Measurements from ENCODE around the gene AGER.
"Not testable (repeated sequence)": the region's sequence is repeated elsewhere in the genome, so short reads cannot be mapped to it uniquely, and the experiment has no call there.

Gene AGER

GRCh38 chr6:32184084-32184640, at the start of gene AGER:
AGER (minus strand) TSS chr6:32184253; CDS start chr6:32184222, 31 bp downstream.
- DNase-seq, result no peak

DNA sequence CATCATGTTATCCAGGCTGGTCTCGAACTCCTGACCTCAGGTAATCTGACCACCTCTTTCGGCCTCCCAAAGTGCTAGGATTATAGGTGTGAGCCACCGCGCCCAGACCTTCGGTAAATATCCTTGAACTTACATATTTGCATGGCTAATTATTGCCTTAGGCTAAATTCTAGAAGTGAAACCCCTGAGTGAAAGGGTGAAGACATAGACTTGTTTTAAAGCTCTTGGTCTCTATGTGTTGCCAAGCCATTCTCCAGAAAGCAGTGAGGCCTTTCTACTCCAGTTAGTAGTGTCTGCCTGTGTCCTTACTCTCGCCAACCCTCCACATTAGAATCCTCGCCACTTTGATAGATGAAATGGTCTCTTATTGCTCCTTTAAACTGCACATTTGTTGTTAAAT, 42.4 kb upstream of the AGER start:
- DNase-seq, result no peak

- no peak for DNase-seq
Measured at GRCh38 chr6:32224696-32225095, 40.6 kb upstream of the AGER start.

DNA sequence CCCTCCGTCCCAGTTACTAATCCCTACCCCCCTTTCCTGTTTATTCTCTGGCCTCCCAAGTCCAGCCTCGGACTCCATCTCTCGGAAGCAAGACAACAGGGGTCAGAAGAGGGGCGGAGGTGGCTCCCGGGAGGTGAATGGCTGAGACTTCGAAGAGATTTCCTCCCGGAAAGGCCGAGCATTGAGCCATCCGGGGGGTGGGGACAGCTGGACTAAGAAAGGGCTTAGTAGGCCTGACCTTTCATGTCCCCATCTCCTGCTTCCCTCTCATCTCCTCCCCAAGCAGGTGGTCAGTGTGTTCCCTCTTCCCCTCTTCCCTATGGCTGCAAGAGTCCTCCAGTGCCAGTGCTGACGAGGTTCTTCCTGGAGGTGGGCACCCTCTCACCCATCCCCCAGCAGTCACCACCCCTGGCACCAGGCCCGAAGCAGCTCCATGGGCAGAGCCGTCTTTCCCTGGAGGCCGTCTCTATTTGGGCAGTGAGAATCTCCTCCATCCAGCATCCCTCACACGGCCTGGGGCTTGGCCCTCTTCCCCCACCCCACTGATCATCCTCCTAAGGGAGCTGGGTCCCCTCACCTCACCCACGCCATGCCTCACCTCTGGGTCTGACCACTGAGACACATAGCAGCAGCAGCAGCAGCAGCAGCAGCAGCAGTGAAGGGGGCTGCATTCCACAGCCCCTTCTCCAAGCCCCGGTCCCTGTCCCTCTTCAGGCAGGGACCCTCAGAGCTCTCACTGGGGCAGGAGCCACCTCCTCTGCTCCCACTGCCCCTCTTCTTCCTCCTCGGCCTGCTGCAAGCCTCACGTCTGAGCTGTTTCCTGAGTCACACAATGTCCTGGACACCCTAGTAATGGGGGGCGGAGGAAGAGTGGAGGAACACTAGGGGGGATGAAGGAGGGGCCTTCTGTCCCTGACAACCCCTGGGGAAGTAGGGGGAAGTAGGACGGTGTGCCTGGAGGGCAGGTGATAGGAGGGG, 39.5 kb upstream of the AGER start, which contains the start of gene NOTCH4:
NOTCH4 (minus strand) TSS at position 810 of the 978 bp plus-strand sequence; CDS start at position 671, 139 bp downstream.
- no peak for DNase-seq

- no peak for DNase-seq
Measured at GRCh38 chr6:32222333-32223230, 38.5 kb upstream of the AGER start.

DNA sequence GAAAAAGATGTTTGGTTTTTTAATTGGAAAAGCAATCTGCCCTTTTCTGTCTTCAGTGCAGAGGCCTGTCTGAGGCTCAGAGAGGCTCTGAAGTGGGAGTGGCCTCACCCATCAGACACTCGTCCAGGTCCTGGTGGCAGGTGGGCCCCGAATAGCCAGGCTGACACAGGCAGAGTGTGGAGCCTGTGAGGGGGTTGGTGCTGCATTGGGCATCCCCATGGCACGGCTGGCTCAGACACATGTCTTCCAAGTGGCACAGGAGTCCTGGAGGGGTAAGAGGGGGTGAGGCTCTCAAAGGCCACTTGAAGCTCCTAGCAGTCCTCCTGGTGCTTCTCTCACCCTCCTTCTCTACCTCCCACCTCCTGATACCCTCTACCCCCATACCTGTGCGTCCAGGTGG, 36.0 kb upstream of the AGER start:
- DNase-seq, result no peak

GRCh38 chr6:32218167-32218566, 34.1 kb upstream of the AGER start:
- DNase-seq, result no peak

DNA sequence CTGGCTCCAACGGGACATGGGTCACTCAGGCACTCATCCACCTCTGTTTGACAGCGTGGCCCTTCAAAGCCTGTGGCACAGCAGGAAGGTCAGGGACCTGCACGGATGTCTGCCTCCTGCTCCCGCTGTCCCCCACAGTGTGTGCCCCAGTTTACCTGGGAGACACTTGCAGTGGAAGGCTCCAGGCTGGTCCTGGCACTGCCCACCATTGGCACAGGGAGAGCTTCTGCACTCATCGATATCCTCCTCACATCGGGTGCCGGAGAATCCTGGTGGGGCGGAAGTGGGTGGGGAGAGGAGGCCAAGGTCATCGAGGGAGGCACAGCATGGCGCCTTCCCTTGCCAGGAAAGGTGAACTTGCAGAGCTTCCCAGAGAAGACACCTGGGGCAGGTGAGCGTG, 32.9 kb upstream of the AGER start:
- no peak for DNase-seq

GRCh38 chr6:32216285-32216684, 32.2 kb upstream of the AGER start:
- no peak for DNase-seq

DNA sequence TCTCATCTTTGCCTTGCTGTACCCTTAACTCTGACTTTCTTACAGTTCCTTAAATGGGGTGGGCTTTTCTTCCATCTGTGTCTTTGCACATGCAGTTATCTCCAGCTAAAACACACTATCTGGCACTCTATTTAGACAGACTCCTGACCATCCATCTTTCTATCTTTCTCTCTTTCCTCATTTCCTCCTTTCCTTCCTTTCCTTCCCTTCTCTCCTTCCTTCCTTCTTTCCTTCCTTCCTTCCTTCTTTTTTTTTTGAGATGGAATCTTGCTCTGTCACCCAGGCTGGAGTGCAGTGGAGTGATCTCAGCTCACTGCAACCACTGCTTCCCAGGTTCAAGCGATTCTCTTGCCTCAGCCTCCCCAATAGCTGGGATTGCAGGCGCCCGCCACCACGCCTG, 31.6 kb upstream of the AGER start:
- no peak for DNase-seq

- no peak for DNase-seq
Measured at GRCh38 chr6:32214126-32214525, 30.1 kb upstream of the AGER start.

- no peak for DNase-seq
Measured at GRCh38 chr6:32213649-32214048, 29.6 kb upstream of the AGER start.

- DNase-seq, result no peak
Measured at GRCh38 chr6:32212076-32212760, 28.2 kb upstream of the AGER start.

- not testable (repeated sequence) for DNase-seq
Measured at GRCh38 chr6:32211432-32211831, 27.4 kb upstream of the AGER start.

- no peak for DNase-seq
Measured at GRCh38 chr6:32210191-32210601, 26.1 kb upstream of the AGER start.

DNA sequence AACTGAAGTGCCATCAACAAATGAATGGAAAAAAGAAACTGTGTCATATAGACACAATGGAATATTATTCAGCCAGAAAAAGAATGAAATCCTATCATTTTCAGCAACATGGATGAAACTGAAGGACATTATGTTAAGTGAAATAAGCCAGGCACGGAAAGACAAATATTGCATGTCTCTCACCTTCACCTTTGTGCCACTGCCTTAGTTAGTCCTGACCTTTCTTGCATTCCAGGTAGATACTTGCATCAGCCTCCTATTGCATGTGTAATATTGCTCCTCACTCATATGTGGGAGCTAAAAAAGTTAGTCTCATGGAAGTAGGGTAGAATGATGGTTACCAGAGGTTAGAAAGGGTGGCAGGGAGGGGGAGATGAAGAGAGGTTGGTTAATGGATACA, 24.9 kb upstream of the AGER start:
- DNase-seq, result no peak

DNA sequence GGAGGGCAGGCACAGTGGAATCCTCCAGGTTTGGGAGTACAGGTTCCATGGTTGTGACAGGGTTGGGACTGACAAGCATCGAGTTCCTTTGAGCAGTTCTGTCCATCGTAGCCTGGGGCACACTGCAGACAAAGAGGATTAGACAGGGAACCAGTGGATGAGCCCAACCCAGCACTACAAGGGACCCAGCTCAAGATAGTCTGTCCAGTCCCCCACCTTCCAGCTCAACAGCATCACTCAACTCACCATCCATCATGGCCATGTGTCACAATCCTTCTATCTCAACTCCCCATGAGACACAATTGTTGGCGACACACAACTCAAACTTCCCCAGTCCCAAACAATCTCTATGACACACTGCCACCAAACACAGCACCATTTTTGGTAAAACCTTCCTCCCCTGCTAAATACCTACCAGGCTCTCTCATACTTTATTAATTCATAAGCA, 20.2 kb upstream of the AGER start:
- DNase-seq, result no peak

- DNase-seq, result no peak
Measured at GRCh38 chr6:32203426-32204267, 19.6 kb upstream of the AGER start.

DNA sequence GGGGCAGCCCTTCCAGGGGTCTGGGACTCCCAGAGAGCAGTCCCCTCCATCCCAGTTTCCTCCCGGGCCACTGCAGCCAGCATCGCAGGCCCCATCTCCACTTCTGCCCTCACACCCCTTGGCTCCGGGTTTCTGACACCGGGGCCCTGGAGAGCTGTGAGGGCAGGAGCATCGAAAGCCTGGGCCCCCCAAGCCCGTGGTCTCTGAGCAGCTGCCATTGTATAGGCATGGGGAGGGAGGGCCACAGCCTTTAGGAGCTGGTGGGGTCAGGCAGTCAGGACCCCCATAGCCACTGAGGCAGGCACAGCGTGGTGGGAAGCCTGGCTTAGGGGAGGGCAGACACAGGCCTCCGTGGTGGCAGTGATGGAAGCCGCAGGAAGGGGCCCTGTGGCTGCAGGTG, 18.1 kb upstream of the AGER start:
- DNase-seq, result no peak

GRCh38 chr6:32200711-32201475, 16.8 kb upstream of the AGER start:
- no peak for DNase-seq

DNA sequence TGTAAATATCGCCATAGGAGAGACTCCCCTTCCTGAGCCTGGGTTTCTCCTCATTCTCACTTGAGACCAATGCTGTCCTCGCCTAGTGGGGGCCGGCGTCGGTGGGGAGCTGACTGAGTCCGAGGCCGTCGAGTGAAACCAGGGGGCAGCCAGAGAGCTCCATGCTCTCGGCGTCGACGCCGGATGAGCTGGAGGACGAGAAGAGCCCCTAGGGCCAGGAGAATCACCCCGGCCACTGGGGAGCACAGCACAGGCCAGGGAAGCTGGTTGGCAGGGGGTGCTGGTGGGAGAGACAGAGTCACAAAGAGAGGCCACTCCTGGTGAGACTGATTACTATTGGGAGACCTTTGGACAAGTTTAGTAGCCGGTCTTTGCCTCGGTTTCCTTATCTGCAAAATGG, 14.8 kb upstream of the AGER start:
- DNase-seq, result no peak
